Body of pancreas (tissue), 4 donors: Measurements from ENCODE around the gene LDHD.

Experiments used
- CTCF ChIP-seq, 7 experiments: fragments of 450-650 bp in 4 of 7; fragments of 200-600 bp in 3 of 7; sonication (generic) in 3 of 7; IDR thresholded peaks; one replicate each; pipeline ENCODE4 v1.5.1; 2016 to 2019; ENCODE audit warnings: antibody characterized with exemption in 7 of 7
- POLR2A ChIP-seq, 3 donors: fragments of 450-650 bp; IDR thresholded peaks; one replicate each; pipeline ENCODE4 v1.6.1; 2016; ENCODE audit warnings: antibody characterized with exemption in 3 of 3, mild to moderate bottlenecking in 2 of 3

DNA sequence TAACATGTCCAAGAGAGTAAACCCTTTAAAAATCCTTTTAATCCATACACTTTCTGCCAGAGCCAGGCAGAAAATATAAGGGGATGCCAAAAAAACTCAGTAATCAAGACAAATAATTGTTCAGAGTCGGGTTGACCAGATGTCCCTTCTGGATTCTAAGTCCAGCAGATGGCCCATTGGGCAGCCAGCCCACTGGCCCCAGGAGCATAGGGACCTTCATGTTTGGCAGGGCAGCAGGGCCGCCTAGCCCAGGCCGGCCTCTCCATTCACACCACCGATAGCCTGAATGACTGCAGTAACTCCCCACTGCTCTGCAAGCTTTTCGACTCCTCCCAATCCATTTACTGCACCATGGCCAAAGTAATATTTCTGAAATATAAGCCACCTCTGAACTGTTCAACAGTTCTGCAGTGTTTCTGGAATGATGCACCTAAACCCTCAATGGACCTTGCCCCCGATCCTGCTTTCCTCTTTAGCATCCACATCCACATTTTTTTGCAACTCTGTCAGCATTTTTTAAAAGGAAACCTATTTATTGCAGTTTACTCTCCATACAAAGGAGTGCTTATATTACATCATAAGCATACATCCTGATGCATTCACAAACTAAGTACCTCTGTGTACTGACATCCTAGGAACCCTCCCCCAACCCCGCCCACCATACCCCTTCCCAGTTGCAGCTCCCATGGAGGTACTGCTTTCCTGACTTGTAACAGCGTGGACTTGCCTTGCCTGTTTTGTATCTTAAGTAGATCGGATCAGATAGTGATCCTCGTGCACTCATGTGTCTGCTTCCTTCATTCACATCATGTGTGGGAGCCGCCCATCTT is 46.4 kb downstream of the LDHD start:
- TF ChIP-seq CTCF (IDR thresholded peaks at IDR 0.05): no peak
- TF ChIP-seq POLR2A (IDR thresholded peaks at IDR 0.05): no peak
